Right atrium auricular region (tissue), 2 donors: ENCODE data around the gene FAM181B. TPM values are rescaled to one million over a fixed set of nuclear protein-coding genes. Genes with fewer than 3 reads are reported as not detected.
"Not testable (repeated sequence)": the region's sequence is repeated elsewhere in the genome, so short reads cannot be mapped to it uniquely, and the experiment has no call there.

Experiments used
- DNase-seq: peaks from one replicate; pipeline ENCODE4 v3.0.0-alpha.2; 2019; ENCODE audit warnings: low spot score
- H3K27ac ChIP-seq, 2 donors: fragments of 200-600 bp; sonication (generic); 1 replicate in 1 of 2; 2 replicates in 1 of 2; pipeline ENCODE4 v1.5.1; 2016 to 2019
- H3K27me3 ChIP-seq, 2 donors: fragments of 200-600 bp; sonication (generic); one replicate each; pipeline versions ENCODE4 v1.5.1 to v1.6.0; 2017 to 2019
- H3K36me3 ChIP-seq: fragments of 200-600 bp; sonication (generic); one replicate; pipeline ENCODE4 v1.5.1; 2016
- H3K4me1 ChIP-seq, 2 donors: fragments of 200-600 bp; sonication (generic); one replicate each; pipeline versions ENCODE4 v1.5.1 to v1.6.0; 2017 to 2019
- H3K4me3 ChIP-seq, 2 donors: fragments of 200-600 bp; sonication (generic); 1 replicate in 1 of 2; 2 replicates in 1 of 2; pipeline ENCODE4 v1.5.1; 2017 to 2019; ENCODE audit warnings: mild to moderate bottlenecking in 1 of 2, moderate library complexity in 1 of 2
- H3K9me3 ChIP-seq, 2 donors: fragments of 200-600 bp; sonication (generic); one replicate each; pipeline ENCODE4 v1.5.1; 2019
- total RNA-seq, 2 donors: library from RNA; depleted of rRNA; stranded (reverse); fragments of >200 nt; gene quantifications; one replicate each; pipeline ENCODE4 v1.1.0, GENCODE V29; 2016
- TF ChIP-seq, protein P1 (sequence below), 2 donors: fragments of 200-600 bp; sonication (generic); IDR thresholded peaks; one replicate each; pipeline ENCODE4 v1.5.1; 2019; ENCODE audit warnings: antibody characterized with exemption in 2 of 2

Gene FAM181B
- total RNA-seq, 2 donors from 2014 or later: 2.4 to 3.7 TPM

DNA sequence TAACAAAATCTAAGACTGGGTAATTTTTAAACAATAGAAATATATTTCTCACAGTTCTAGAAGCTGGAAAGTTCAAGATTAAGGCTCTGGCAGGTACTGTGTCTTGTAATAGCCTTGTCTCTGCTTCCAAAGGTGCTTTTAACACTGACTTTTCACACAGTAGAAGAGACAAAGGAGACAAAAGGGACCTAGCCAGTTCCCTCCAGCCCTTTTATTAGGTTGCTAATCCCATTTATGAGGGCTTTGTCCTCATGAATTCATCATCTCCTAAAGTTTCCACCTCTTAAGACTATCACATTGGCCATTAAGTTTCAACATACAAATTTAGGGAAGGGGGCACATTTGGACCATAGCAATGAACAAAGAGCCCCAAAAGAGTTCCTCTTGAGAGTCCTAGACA is 40.7 kb downstream of the FAM181B start:
- H3K4me3 ChIP-seq: no peak overlapping the region
- H3K4me1 ChIP-seq: no peaks in the 10 kb centered on the region
- no peak for DNase-seq
- TF ChIP-seq, protein P1, sequence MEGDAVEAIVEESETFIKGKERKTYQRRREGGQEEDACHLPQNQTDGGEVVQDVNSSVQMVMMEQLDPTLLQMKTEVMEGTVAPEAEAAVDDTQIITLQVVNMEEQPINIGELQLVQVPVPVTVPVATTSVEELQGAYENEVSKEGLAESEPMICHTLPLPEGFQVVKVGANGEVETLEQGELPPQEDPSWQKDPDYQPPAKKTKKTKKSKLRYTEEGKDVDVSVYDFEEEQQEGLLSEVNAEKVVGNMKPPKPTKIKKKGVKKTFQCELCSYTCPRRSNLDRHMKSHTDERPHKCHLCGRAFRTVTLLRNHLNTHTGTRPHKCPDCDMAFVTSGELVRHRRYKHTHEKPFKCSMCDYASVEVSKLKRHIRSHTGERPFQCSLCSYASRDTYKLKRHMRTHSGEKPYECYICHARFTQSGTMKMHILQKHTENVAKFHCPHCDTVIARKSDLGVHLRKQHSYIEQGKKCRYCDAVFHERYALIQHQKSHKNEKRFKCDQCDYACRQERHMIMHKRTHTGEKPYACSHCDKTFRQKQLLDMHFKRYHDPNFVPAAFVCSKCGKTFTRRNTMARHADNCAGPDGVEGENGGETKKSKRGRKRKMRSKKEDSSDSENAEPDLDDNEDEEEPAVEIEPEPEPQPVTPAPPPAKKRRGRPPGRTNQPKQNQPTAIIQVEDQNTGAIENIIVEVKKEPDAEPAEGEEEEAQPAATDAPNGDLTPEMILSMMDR (IDR thresholded peaks at IDR 0.05): no peak
- no peaks in the 10 kb centered on the region for H3K36me3 ChIP-seq
- no peak overlapping the region for H3K27ac ChIP-seq
- no peaks in the 10 kb centered on the region for H3K9me3 ChIP-seq
- H3K27me3 ChIP-seq: no peaks in the 10 kb centered on the region

- DNase-seq, H3K27ac ChIP-seq, H3K4me1 ChIP-seq, H3K9me3 ChIP-seq, H3K4me3 ChIP-seq, H3K36me3 ChIP-seq, H3K27me3 ChIP-seq: not testable (repeated sequence)
These were observed 44.3 kb downstream of the FAM181B start for GRCh38 chr11:82689347-82689746.

- Histone ChIP-seq H3K4me1 (no peaks in the 10 kb centered on the region), H3K9me3 (no peaks in the 10 kb centered on the region), H3K4me3 (no peak overlapping the region), H3K27me3 (no peaks in the 10 kb centered on the region), H3K36me3 (no peaks in the 10 kb centered on the region), H3K27ac (no peak overlapping the region)
- DNase-seq: no peak
- TF ChIP-seq, protein P1 (IDR thresholded peaks at IDR 0.05): no peak
These were observed 47.5 kb downstream of the FAM181B start for GRCh38 chr11:82686211-82686610.

DNA sequence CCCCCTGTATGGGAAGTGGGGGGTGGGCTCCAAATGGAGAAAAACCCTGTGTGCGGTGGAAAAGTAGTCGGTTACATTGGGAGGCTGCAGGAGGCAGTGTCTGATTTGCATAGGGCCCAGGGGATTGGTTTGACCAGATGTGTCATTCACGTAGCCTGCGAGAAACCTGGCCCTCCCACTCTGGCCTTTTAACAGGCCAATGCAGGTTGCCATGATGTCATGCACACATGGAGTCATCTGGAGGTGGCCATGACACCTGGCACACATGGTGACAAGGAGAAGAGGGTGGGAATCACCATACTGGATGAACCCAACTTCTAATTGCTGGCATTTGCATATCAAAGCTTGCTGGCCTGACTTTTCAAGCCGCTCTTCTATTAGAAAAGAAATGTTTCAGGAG is 50.6 kb downstream of the FAM181B start:
- Histone ChIP-seq H3K36me3 (no peaks in the 10 kb centered on the region), H3K4me3 (no peak overlapping the region), H3K9me3 (no peaks in the 10 kb centered on the region), H3K4me1 (no peaks in the 10 kb centered on the region), H3K27me3 (no peaks in the 10 kb centered on the region), H3K27ac (no peak overlapping the region)
- no peak for DNase-seq
- TF ChIP-seq, protein P1 (IDR thresholded peaks at IDR 0.05): no peak

GRCh38 chr11:82682003-82682751 is 51.5 kb downstream of the FAM181B start:
- Histone ChIP-seq H3K4me3 (no peak overlapping the region), H3K4me1 (no peaks in the 10 kb centered on the region), H3K9me3 (no peaks in the 10 kb centered on the region), H3K36me3 (no peaks in the 10 kb centered on the region), H3K27ac (no peak overlapping the region), H3K27me3 (no peaks in the 10 kb centered on the region)
- TF ChIP-seq, protein P1 (IDR thresholded peaks at IDR 0.05): peak; percentile 57 to 66
- no peak for DNase-seq

DNA sequence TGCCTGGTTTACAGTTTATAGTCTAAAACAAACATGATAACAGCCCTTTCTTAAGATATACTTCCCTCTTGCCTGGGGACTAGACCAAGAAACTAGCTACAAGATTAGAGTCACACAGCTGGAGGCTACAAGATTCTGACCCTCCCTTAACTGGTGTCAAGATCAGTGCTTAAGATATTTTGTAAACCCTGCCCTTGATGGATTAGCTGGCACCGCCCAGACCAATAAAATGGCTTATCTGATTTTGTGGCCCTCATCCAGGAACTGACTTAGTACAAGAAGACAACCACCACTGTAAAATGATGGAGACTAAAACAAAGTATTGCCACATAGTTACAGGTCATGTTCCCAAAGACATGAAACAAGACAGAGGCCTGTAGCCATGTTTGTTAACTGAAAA is 53.4 kb downstream of the FAM181B start:
- TF ChIP-seq, protein P1 (IDR thresholded peaks at IDR 0.05): no peak
- DNase-seq: no peak
- no peak overlapping the region for H3K27ac ChIP-seq
- no peaks in the 10 kb centered on the region for H3K36me3 ChIP-seq
- H3K9me3 ChIP-seq: no peaks in the 10 kb centered on the region
- no peaks in the 10 kb centered on the region for H3K4me1 ChIP-seq
- H3K27me3 ChIP-seq: no peaks in the 10 kb centered on the region
- H3K4me3 ChIP-seq: no peak overlapping the region

Other genes starting within 250 kb of the FAM181B start
- gene PRCP, start 166.6 kb upstream of the FAM181B start, total RNA-seq: 10 to 100 TPM; 52.5 to 60.1 TPM
- gene DDIAS, start 167.9 kb upstream of the FAM181B start, total RNA-seq: 1 to 10 TPM in 1 of 2 donors, under 1 TPM in 1; 0.55 to 2.0 TPM